Measurements from ENCODE around the gene SLC15A4.

SLC15A4 gene

GRCh38 chr12:128743916-128744315, 79.8 kb downstream of the SLC15A4 start:
- no peak for DNase-seq
